Fibroblast of mammary gland (primary cell): ENCODE measurements around the gene DNAH8.

Experiments used
- DNase-seq: peaks from one replicate; pipeline ENCODE4 v3.0.0-alpha.2; 2010; ENCODE audit warnings: low read depth
- H3K4me3 ChIP-seq: 2 replicates; pipeline ENCODE4 v1.5.1; 2011; ENCODE audit warnings: low read depth, mild to moderate bottlenecking, low read length, moderate library complexity; ENCODE audit not compliant: control insufficient read depth
- TF ChIP-seq, protein P1 (sequence below): conservative IDR thresholded peaks from 2 replicates; pipeline ENCODE4 v1.5.1; 2011; ENCODE audit warnings: low read depth, low read length, inconsistent platforms; ENCODE audit not compliant: control insufficient read depth, insufficient read depth

Gene DNAH8

DNA sequence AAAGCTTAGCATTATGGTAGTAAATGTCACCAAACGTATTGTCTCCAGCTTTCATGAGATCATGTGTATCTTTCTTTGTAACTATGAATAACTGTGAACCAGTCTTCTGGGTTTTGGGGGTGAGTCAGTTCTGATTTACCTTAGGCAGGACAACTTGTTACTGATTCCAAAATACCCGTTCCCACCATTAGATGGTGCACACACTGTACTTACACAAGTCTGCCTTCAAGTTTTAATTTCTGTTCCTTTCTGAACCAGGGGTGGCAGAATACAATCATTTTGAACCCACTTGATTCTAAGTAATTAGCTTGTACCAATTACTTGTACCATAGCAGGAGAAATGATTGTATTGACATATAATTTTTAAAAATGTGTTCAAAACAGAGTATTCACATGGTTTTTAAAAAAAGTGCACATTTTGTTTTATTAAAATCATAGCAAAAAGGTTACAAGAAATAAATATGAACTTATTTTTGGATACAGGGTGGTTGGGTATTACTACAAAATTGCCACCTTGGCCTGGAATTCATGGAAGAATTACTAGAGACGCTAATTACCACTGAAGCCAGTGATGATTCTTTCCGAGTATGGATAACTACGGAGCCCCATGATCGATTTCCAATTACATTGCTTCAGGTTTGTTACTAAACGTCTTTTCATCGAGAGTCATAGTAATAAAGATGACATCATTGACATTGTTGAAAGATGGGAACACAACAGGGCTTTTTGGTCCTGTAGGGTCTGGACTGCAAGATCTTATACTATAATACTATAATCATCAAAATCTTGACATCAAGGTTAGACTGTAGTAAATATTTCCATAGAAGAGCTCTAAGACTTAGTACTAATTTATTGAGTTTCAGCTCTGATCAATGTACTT lies 258.3 kb downstream of the DNAH8 start:
- TF ChIP-seq, protein P1, sequence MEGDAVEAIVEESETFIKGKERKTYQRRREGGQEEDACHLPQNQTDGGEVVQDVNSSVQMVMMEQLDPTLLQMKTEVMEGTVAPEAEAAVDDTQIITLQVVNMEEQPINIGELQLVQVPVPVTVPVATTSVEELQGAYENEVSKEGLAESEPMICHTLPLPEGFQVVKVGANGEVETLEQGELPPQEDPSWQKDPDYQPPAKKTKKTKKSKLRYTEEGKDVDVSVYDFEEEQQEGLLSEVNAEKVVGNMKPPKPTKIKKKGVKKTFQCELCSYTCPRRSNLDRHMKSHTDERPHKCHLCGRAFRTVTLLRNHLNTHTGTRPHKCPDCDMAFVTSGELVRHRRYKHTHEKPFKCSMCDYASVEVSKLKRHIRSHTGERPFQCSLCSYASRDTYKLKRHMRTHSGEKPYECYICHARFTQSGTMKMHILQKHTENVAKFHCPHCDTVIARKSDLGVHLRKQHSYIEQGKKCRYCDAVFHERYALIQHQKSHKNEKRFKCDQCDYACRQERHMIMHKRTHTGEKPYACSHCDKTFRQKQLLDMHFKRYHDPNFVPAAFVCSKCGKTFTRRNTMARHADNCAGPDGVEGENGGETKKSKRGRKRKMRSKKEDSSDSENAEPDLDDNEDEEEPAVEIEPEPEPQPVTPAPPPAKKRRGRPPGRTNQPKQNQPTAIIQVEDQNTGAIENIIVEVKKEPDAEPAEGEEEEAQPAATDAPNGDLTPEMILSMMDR = peak; percentile 63
- DNase-seq = peak; percentile 75
- H3K4me3 ChIP-seq = no peak overlapping the region

DNA sequence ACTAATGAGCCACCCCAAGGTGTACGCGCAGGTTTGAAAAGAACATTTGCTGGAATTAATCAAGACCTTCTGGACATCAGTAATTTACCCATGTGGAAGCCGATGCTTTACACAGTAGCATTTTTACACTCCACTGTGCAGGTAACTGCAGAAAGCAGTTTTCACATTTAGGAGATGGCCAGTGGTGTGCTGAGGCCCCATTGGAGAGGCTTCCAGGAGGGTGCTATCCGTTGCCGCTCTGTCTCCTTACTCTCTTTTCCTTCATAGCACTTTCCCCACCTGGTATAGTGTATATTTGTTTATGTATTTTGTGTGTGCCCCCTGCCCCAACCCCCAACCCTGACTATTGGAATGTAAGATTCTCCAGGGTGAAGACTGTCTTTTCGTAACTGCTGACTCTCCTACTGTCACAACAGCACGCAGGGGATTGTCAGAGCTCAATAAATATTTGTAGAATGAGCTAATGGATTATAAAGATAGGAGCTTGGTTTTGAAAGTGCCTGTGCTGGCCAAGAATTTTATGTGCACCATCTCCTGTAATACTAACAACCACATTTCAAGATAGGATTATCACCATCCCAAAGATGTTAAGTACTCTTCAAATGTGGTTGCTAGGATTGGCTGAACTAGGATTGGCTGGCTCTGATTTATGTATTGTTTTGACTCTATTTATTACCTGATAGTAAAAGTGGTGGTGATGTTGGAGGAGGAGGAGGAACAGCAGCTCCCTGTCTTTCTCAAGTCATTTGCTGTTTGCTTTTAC lies 259.5 kb downstream of the DNAH8 start:
- TF ChIP-seq, protein P1 = no peak
- H3K4me3 ChIP-seq = no peak overlapping the region
- no peak for DNase-seq

DNA sequence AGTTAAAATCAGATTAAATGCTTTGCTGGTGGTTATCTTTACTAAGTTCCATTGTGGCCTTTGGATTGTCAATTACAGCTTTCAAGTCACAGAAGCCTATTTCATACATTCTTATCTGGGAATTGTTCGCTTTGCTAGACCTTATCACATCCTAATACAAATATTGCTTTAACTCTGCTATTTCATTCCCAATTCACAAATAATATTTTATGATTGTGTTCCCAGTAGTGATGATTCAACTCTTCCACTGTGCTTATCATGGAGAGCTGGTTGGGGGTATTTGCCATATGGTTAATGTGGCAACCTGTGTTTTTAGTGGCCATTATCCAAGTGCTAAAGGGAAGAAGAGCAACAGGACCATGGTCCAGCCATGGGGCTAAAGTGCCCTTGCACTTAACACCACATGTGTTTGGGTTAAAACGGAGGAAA lies 260.5 kb downstream of the DNAH8 start:
- no peak overlapping the region for H3K4me3 ChIP-seq
- TF ChIP-seq, protein P1 = no peak
- DNase-seq = no peak

DNA sequence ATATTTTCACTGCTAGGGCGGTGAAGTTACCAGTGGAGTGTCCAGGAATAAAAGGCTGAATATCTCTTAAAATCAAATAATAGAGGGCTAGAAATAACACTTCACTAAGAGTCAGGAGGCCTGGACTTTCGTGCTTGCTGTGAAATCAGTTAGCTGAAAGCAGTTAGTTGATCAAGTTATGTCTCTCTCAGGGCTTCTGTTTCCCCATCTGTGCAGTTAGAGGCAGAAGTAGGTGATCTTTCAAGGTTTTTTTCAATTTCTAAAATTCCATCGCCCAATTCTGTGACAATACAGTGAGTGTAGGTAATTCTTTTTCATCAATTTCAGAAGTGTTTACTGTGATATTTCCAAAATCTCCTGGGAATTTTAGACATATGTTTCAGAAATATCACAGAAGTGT lies 260.9 kb downstream of the DNAH8 start:
- H3K4me3 ChIP-seq = no peak overlapping the region
- no peak for DNase-seq
- TF ChIP-seq, protein P1 = no peak

DNA sequence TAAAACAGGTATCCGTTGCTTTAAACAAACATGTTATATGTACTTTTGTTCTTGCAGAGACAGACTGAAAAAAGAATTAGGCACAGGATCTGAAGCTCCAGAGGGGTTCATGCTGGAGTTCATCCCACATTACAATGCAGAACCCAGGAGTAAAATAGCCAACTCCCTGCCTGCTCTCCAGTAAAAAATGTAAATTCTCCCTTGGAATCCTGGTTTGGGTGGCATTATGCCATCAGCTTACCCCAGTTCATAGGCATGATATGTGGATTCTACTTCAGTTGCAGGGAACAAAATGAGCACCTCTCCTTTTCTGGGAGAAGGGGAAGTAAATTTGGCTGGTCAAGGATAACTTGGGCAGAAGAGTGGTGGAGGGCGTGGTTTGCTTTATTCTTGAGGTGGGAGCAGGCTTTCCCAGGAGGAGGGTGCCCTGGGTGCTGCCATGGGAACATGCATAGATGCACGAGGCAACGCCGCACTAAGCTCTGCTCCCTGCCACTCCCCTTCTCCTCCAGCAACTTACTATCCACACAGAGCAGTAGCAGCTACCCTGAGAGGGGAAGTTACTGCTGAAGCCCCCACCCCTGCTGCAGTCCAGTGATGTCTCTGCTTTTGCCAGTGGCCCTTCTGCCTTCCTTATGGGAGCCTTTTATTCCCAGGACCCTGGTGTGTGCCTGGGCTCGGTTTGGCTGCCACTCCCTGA lies 261.8 kb downstream of the DNAH8 start:
- DNase-seq = no peak
- no peak overlapping the region for H3K4me3 ChIP-seq
- TF ChIP-seq, protein P1 = no peak

DNA sequence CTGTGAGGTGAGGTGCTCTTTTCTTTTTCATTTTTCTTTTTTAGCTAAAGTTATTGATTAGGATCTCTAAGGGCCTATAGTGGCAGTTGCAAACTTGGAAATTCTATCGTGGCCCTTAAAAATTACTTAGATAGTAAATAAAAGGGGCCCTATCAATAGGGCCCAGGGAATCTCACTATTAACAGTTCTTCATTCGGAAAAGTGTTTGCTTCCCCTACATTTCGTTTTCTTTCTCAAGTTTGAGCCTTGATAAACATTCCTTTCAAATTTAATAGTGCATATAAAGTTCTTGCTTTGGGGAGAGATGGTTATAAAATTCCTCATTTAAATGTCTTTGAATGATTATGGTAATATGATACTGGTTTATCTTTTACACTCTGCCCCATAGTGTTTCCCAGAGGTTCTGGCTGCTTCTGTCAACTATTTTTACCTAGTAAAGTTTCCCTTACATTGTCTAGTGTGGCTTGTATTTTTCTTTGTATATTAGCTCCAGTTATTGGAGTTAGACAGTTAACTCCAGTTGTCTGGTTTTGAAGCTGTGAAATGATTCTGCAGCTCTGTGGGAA lies 263.1 kb downstream of the DNAH8 start:
- H3K4me3 ChIP-seq = no peak overlapping the region
- no peak for DNase-seq
- TF ChIP-seq, protein P1 = no peak
